GM19455 (cell line): ENCODE data around the gene GLIPR1.
A peak's percentile ranks its signal among the peaks of the same experiment; 100 is the strongest.
"Not testable (repeated sequence)": the region's sequence is repeated elsewhere in the genome, so short reads cannot be mapped to it uniquely, and the experiment has no call there.

Experiments
- ATAC-seq: cut with Tn5 transposase; IDR thresholded peaks from one replicate; pipeline ENCODE4 v1.9.1; 2021; ENCODE audit not compliant: unreplicated experiment

GLIPR1 gene

GRCh38 chr12:75471902-75472890 lies 8.4 kb upstream of the GLIPR1 start:
- ATAC-seq: no peak

GRCh38 chr12:75474116-75474515 lies 6.4 kb upstream of the GLIPR1 start:
- ATAC-seq: no peak

DNA sequence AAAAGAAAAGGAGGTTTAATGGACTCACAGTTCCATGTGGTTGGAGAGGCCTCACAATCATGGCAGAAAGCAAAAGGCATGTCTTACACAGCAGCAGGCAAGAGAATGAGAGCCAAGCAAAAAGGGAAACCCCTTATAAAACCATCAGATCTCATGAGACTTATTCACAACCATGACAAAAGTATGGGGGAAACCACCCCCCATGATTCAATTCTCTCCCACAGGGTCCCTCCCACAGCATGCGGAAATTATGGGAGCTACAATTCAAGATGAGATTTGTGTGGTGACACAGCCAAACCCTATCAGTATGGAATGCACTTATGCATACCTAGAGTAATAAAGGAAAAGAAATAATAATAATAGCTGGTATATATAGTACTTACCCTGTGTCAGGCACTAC lies 4.5 kb upstream of the GLIPR1 start:
- ATAC-seq: no peak

DNA sequence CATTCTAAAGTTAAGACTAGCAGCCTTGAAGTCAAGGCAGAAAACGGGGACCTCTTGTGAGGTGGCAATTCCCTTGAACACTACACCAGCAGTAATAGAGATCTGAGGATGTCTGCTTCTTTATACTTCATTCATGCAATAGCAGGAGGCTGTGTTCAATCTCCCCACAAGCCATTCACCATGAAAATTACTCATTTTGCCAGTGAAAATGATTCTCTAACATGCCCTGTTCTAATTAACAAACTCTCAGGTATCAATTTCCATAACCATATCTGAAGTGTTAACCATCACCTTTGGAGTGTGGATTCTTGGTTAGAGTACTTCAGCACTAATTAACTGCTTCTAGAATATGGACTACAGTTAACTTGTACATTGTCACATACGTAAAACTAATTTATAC lies 3.4 kb upstream of the GLIPR1 start:
- ATAC-seq: no peak

GRCh38 chr12:75478116-75478794 lies 2.3 kb upstream of the GLIPR1 start:
- ATAC-seq: no peak

- ATAC-seq: peak; percentile 32
Measured at GRCh38 chr12:75479963-75480461, 543 bp upstream of the GLIPR1 start.

DNA sequence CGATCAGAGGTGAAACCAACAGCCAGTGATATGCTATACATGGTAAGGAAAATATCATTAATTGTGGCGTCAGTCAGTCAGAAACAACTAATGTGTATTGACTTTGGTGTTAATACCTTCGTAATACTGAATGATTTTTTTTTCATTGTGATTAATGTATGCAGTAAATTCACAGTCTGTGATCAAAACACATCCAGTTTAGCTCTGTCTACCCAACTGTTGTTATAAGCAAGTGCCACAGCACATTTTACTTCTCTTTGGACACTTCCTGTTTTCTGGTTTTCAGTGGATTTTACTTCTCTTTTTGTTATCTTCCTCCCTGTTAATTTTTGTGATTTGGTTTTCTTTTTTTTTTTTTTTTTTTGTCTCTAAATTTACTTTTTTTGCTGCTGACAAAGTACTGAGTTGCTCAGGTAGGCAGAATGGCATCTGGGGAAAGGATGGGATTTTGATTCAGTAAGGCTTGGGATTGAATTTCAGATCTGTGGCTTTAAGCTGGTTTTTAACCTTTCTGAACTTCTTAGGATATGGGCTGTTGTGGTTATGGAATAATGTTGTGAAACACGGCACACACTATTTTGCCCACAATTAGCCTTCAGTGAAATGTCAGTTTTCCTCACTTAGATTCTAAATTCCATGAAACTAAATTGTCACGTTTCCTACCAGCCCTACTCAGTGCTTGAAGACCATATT lies 604 bp downstream of the GLIPR1 start:
- peak; percentile 34 for ATAC-seq

- ATAC-seq: no peak
Measured at GRCh38 chr12:75481774-75482173, 1.2 kb downstream of the GLIPR1 start.

- ATAC-seq: no peak
Measured at GRCh38 chr12:75482646-75483045, 2.1 kb downstream of the GLIPR1 start.

- ATAC-seq: no peak
Measured at GRCh38 chr12:75483431-75483830, 2.9 kb downstream of the GLIPR1 start.

- ATAC-seq: not testable (repeated sequence)
Measured at GRCh38 chr12:75484450-75484849, 3.9 kb downstream of the GLIPR1 start.

GRCh38 chr12:75487308-75487707 lies 6.8 kb downstream of the GLIPR1 start:
- no peak for ATAC-seq

DNA sequence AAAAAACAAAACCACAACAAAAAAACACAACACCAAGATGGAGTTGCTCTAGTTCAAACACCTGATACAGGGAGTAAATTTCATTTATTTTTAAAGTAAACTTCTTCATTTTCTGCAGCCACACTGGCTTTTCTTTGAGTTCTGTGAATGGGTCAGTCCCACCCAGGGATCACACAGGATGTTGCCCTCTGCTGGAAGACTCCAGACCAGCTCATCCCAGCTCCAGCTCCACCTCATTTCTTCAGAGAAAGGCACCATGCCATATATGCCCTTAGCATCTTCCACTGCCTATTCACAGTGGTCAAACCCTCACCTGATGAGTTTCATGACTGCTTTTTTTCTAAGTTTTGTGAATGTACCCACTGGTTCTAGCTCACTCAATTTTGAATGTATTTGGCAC lies 8.0 kb downstream of the GLIPR1 start:
- no peak for ATAC-seq

- peak; percentile 9 for ATAC-seq
Measured at GRCh38 chr12:75489187-75489586, 8.6 kb downstream of the GLIPR1 start.

GRCh38 chr12:75489613-75490210 lies 9.2 kb downstream of the GLIPR1 start:
- peak; percentile 41 for ATAC-seq

DNA sequence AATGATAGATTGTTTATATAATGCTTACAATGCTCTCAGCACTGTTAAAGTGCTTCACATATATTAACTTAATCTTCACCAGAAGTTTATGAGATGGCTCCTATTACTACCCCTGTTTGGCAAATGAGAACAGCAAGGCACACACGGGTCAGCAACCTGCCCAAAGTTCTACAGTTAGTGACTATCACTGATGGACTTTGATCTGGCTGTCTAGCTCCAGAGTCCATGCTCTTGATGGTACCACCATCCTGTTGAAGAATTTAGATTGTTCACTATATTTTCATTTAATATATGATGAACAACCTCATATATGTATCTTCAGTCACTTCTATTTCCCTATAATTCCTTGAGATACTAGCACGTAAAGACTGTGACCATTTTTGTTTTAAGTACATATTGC lies 10.6 kb downstream of the GLIPR1 start:
- ATAC-seq: no peak

DNA sequence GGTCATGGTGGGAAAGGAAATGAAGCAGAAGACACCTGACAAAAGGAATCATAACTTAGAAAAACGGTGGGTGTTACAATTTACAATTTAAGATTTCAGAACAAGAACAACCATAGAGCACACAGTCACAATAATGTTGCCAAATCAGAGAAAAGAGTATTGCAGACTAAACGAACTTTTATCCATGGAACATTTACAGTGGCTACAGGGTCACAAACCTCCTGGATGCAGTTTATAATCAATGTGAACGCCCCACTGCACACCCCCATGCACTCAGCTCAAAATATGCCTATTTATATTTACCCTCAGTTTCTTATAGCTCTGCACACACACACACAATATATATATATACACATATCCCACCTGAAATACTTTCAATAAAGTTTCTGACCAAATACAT lies 22.9 kb downstream of the GLIPR1 start:
- no peak for ATAC-seq

GRCh38 chr12:75503866-75504265 lies 23.3 kb downstream of the GLIPR1 start:
- ATAC-seq: no peak

GRCh38 chr12:75505706-75506312 lies 25.3 kb downstream of the GLIPR1 start:
- ATAC-seq: no peak

- no peak for ATAC-seq
Measured at GRCh38 chr12:75507086-75507485, 26.5 kb downstream of the GLIPR1 start.

DNA sequence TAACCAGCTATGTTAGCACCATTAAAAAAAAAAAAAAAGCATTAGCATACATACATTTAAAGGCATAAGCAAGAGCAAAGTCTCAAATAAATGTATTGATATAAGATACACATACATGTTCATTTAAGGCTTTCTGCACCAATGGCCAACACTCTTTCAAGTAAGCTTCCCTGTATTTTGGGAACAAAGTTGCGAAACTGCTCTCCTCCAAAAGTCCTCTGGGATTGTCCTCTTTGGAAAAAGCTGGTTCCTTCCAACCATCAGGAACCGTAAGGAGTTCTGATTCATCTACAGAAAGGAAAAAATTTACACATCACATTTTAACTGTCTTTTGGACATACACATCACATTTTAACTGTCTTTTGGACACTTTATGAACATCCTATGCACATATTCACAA lies 27.6 kb downstream of the GLIPR1 start:
- ATAC-seq: no peak
